ENCODE measurements around the gene XRCC3. TPM values are rescaled to one million over a fixed set of nuclear protein-coding genes. Genes with fewer than 3 reads are reported as not detected.

Gene XRCC3
- total and polyA plus RNA-seq, 12 donors = 1.3 to 10.2 (median 5.0) TPM

GRCh38 chr14:103675957-103676356 lies 39.3 kb downstream of the XRCC3 start:
- TF ChIP-seq POLR2A (IDR thresholded peaks at IDR 0.05) (no peak), CTCF (IDR thresholded peaks at IDR 0.05) (no peak)

GRCh38 chr14:103671911-103672310 lies 43.3 kb downstream of the XRCC3 start:
- peaks cover 0 to 98% of the 10 kb centered on the region in 2 donors for H3K36me3 ChIP-seq (replicated peaks in 1 of 2)
- intact Hi-C loops (cut with DNase I) = no loop called here

More at GRCh38 chr14:103675957-103676356, 39.3 kb downstream of the XRCC3 start:
- Histone ChIP-seq H3K4me1 (replicated peaks in 1 of 2) (no peaks in the 10 kb centered on the region), H3K36me3 (replicated peaks in 1 of 2) (peaks cover 0 to 99% of the 10 kb centered on the region in 2 donors), H3K9me3 (replicated peaks in 1 of 3) (no peaks in the 10 kb centered on the region), H3K27ac (no peak overlapping the region), H3K27me3 (no peaks in the 10 kb centered on the region), H3K4me3 (no peak overlapping the region)
- intact Hi-C loops (cut with DNase I) = no loop called here
- 91 to 97% (median 95%) methylated on average over 5 to 8 of the region's 8 CpGs for WGBS, 4 donors
- no peak for DNase-seq

GRCh38 chr14:103669370-103669769 lies 45.9 kb downstream of the XRCC3 start:
- Histone ChIP-seq H3K4me3 (no peak overlapping the region), H3K9me3 (replicated peaks in 1 of 3) (no peaks in the 10 kb centered on the region), H3K27me3 (no peaks in the 10 kb centered on the region), H3K36me3 (replicated peaks in 1 of 2) (peaks cover 0 to 82% of the 10 kb centered on the region in 2 donors), H3K4me1 (replicated peaks in 1 of 2) (no peaks in the 10 kb centered on the region), H3K27ac (no peak overlapping the region)
- DNase-seq = no peak
- TF ChIP-seq POLR2A (IDR thresholded peaks at IDR 0.05) = no peak
- no peak for TF ChIP-seq CTCF (IDR thresholded peaks at IDR 0.05)
- intact Hi-C loops (cut with DNase I) = no loop called here
- WGBS, 4 donors = 89 to 98% (median 93%) methylated on average over 2 of the region's 2 CpGs

More at GRCh38 chr14:103671911-103672310, 43.3 kb downstream of the XRCC3 start:
- no peaks in the 10 kb centered on the region for H3K27me3 ChIP-seq
- H3K4me3 ChIP-seq = no peak overlapping the region
- no peaks in the 10 kb centered on the region for H3K4me1 ChIP-seq (replicated peaks in 1 of 2)
- no peaks in the 10 kb centered on the region for H3K9me3 ChIP-seq (replicated peaks in 1 of 3)
- WGBS, 4 donors = 90 to 97% (median 92%) methylated on average over 4 of the region's 4 CpGs
- no peak for DNase-seq
- no peak overlapping the region for H3K27ac ChIP-seq
- TF ChIP-seq POLR2A (IDR thresholded peaks at IDR 0.05) (no peak), CTCF (IDR thresholded peaks at IDR 0.05) (no peak)

GRCh38 chr14:103668117-103668516 lies 47.1 kb downstream of the XRCC3 start:
- Histone ChIP-seq H3K27me3 (no peaks in the 10 kb centered on the region), H3K27ac (no peak overlapping the region), H3K9me3 (replicated peaks in 1 of 3) (no peaks in the 10 kb centered on the region), H3K36me3 (replicated peaks in 1 of 2) (peaks cover 0 to 74% of the 10 kb centered on the region in 2 donors), H3K4me3 (no peak overlapping the region), H3K4me1 (replicated peaks in 1 of 2) (no peaks in the 10 kb centered on the region)
- 97 to 100% (median 98%) methylated on average over 3 of the region's 3 CpGs for WGBS, 4 donors
- TF ChIP-seq CTCF (IDR thresholded peaks at IDR 0.05) (no peak), POLR2A (IDR thresholded peaks at IDR 0.05) (no peak)
- DNase-seq = no peak
- intact Hi-C loops (cut with DNase I) = no loop called here
